HG03064 (cell line): Measurements from ENCODE around the gene SPON1.
"Not testable (repeated sequence)": the region's sequence is repeated elsewhere in the genome, so short reads cannot be mapped to it uniquely, and the experiment has no call there.

Experiments used
- ATAC-seq: cut with Tn5 transposase; IDR thresholded peaks from one replicate; pipeline ENCODE4 v1.9.1; 2021; ENCODE audit warnings: low read depth; ENCODE audit not compliant: unreplicated experiment

The SPON1 gene

DNA sequence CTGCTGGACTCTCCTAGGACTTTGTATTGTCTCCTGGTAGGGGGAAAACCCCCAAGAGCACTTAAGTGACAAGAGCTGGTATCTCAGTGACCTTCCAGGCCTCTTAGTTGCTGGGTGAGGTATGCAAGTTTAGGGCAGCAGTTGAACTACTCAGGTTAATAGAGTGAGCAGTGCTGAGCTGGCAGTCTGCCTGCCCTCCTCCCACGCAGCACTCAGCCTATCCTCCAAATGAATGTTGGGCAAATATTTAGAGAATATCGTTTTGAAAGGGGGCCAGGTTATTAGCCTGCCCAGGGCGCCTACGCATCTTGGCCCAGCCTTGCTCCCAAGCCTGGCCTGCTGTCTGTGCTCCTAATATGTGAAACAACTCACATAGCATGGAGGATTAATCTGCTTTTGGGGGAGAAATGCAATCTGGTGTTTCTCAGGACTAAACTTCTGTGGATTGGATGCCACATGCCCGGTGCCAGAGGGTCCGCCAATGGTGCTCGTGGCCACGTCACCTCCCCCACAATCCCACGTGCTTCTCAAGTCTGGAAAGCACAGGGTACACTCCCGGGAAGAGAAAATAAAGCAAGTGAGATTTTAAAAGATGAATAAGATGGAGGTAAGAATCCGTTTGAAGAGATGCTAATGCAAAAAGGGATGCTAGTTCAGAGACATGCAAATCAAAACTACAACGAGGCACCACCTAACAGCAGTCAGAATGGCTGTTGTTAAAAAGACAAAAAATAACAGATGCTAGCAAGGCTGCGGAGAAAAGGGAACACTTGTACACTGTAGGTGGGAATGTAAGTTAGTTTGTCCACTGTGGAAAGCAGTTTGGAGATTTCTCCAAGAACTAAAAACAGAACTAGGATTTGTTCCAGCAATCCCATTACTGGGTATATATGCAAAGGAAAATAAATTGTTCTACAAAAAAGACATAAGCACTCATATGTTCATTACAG lies 67.7 kb downstream of the SPON1 start:
- ATAC-seq: no peak

DNA sequence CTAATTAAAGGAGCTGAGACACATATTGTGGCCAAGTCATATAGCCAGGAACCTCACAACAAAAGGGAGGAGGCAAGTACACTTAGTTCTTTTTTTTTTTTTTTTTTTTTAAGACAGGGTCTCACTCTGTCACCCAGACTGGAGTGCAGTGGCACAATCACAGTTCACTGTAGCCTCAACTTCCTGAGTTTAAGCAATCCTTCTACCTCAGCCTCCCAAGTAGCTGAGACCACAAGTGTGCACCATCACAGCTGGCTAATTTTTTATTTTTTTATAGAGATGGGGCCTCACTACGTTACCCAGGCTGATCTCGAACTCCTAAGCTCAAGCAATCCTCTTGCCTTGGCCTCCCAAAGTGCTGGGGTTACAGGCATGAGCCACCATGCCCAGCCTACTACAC lies 73.0 kb downstream of the SPON1 start:
- ATAC-seq: not testable (repeated sequence)

DNA sequence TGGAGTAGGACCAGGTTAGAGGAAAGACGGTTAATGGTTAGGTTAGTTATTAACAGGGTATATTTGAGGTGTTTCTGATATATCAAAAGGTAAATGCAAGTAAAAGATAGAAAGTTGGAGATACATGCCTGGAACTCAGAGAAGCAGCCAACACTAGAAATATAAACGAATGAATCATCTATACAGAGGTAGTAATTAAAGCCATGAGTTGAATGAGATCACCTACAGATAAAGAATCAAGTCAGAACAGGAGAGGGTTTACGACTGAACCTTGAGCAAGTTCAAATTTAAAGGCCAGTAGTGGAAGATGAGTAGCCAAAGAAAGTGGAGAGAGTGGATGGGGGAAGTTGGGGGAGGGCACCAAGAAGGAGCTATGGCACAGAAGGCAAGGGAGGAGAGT lies 73.9 kb downstream of the SPON1 start:
- ATAC-seq: no peak

DNA sequence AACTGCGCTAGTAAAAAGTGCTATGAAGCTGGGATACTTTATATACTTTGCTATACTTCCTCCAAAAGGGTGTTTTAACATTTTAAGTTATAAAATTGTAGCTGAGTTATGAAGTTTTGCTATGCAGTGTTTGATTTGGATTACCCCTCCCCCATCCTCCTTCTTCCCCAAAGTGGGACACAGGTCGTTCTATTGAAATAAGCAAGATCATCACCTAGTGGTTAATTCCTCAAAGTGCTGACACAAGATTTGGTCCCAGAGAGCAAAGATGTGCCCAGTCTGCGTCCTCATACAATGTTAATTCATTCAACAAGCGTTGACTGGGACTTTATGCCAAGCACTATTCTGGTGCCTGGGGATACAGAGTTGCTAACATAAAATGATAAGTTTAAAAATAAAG lies 78.5 kb downstream of the SPON1 start:
- ATAC-seq: no peak

GRCh38 chr11:14041565-14041964 lies 79.0 kb downstream of the SPON1 start:
- no peak for ATAC-seq

DNA sequence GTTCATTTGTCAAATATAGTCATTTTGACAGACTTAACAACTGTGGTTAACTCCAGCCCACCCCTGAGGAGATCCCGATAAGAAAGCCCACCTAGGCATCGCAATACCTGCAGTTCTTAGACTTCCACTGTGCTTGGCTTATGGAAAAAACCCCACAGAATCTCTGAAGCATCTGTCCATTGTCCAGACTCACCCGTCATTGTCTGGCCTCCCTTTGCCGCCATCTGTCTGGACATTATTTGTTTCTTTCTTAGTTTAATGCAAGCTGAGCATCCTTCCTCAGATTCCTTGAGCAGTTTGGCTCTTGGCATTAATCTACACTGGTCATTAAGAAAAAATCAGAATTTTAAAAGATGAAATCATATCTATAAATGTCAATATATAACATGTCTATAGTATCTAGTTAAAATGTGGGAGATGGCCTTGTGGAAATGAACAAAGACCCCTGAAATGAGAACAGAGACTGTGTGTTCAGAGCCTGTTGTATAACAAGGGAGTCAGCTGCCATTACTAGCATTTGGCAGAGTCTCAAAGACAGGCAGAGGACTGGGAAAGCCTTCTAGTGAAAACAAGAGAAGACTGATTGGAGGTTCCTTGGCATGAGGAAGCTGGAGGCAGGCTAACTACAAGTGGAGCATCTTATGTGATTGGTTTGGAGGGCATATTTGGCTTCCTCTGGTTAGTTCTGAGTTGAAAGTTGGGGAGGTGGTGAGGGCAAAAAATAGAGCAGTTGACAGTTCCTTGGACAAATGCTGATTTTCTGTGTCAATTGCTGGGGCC lies 80.4 kb downstream of the SPON1 start:
- ATAC-seq: no peak

GRCh38 chr11:14044916-14045315 lies 82.4 kb downstream of the SPON1 start:
- ATAC-seq: no peak

DNA sequence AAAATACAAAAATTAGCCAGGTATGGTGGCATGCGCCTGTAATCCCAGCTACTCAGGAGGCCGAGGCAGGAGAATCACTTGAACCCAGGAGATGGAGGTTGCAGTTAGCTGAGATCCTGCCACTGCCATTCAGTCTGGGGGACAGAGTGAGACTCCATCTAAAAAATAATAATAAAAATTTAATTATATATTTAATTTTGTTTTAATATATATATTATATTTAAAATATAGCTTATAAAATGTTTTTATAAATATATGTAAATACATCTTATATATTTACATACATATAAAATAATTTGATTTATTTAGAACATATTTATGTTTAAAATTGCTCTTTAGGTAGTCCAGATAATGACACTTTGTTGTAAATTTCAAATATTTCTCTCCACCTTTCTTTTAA lies 82.9 kb downstream of the SPON1 start:
- ATAC-seq: no peak

- ATAC-seq: no peak
These were observed 89.7 kb downstream of the SPON1 start for GRCh38 chr11:14052198-14052597.

DNA sequence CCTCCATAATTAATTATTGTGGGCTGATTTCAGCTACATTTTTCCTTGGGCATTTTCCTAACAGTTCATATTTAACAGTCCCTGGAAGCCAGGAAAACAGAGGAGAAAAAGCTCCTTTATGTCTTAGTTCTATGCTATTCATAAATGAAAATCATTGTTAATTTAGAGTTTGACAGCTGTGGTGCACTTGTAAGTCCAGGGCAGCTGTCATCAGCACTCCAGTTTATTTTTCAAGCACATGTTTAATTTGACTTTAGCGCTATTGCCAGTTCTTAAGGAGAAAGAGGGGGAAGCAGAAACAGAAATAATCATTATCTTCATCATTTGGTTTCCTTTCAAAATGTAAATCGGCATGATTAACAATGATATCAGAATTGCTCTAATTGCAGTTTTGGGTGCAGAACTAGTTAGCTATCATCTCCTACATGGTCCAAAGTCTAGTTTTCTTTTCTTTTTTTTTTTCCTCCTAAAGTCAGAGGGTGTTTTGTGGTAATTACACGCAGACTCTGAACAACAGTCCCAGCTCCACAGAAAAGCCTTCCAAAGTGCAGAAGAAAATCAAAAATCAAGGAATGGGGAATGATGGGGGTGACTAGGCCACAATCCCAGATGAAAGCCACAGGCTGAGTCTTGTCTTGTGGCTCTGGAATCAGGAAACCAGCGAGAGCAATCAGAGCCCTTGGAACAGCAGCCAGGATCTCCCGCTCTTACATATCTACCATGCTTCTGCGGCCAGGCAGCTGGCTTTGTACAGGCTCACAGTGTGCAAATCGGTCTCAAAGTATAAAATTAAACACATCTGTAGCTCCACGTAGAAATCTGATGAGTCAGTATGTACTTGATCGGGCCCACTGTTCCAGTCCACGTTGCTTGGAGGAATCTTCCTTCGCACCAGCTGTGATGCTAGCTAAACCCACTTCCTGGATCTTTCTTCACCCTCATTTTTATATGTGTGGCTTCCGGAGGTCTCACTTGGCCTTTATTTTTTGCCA lies 91.9 kb downstream of the SPON1 start:
- no peak for ATAC-seq

DNA sequence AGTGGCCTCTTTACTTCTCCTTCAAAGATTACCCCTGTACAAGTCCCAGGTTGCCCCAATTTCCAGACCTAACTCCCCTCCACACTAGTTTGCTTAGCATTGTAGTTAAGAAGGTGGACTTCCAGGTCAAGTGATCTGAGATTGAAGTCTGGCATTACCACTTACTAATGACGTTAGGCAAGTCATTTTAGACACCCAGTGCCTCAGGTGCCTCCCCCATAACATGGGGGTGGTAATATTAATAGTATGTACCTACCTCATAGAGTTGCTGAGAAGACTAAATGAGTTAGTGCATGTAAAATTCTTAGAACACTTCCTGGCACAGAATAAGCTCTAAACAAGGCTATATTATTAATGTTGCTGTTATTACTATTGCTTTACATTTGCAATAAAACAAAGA lies 93.4 kb downstream of the SPON1 start:
- ATAC-seq: no peak

GRCh38 chr11:14058061-14058460 lies 95.5 kb downstream of the SPON1 start:
- ATAC-seq: no peak

GRCh38 chr11:14059491-14059890 lies 97.0 kb downstream of the SPON1 start:
- no peak for ATAC-seq

DNA sequence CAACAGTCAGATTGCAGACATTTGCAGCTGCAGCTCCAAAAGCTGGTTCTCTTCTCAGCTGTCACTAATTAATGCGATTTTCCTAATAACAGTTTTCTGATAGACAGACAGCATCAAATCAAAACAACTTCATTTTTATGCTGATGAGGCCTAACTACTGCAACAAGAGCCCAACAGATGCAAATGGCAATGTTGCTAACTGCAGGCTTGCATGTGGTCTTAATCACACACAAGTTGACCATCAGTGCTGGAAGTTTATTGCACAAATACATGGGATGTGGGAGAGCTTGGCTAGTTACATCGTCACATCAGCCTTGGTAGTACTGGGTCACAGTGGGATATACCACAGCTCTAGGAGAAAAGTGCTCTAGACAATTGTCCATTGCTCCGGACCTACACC lies 99.2 kb downstream of the SPON1 start:
- ATAC-seq: no peak

- no peak for ATAC-seq
These were observed 102.6 kb downstream of the SPON1 start for GRCh38 chr11:14065141-14065540.

GRCh38 chr11:14065681-14066080 lies 103.2 kb downstream of the SPON1 start:
- ATAC-seq: no peak

GRCh38 chr11:14067686-14068085 lies 105.2 kb downstream of the SPON1 start:
- ATAC-seq: no peak

DNA sequence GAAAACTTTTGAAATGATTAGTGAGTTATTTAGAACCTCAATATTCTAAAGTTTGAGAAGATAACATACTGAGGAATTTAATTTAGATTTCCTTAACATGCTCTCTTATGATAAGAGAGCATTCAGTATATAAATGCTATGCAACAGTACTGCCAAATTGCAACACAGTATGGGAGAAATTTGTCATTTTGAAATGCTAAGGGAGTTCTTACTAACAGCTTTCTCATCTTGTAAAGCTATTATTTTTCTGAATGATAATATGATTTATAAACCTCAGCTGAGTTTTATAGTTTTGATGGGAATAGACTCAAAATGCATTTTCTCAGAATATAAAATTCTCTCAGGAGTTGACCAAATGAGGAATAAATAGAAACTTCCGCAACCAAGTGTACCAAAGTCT lies 108.4 kb downstream of the SPON1 start:
- ATAC-seq: no peak

GRCh38 chr11:14073849-14074476 lies 111.4 kb downstream of the SPON1 start:
- ATAC-seq: no peak
